GM19468 (cell line): ENCODE results near the gene CDADC1.
A peak's percentile ranks its signal among the peaks of the same experiment; 100 is the strongest.
"Not testable (repeated sequence)": the region's sequence is repeated elsewhere in the genome, so short reads cannot be mapped to it uniquely, and the experiment has no call there.

ENCODE experiments used
- ATAC-seq: cut with Tn5 transposase; IDR thresholded peaks from one replicate; pipeline ENCODE4 v1.9.1; 2021; ENCODE audit warnings: mild to moderate bottlenecking, moderate library complexity, moderate number of reproducible peaks; ENCODE audit not compliant: unreplicated experiment; ENCODE audit errors: extremely low read depth

Gene CDADC1

GRCh38 chr13:49288458-49288857, 40.7 kb downstream of the CDADC1 start:
- ATAC-seq: no peak

GRCh38 chr13:49292742-49293486, 45.2 kb downstream of the CDADC1 start:
- no peak for ATAC-seq

GRCh38 chr13:49294723-49295122, 47.0 kb downstream of the CDADC1 start:
- not testable (repeated sequence) for ATAC-seq

GRCh38 chr13:49295244-49295643, 47.5 kb downstream of the CDADC1 start:
- no peak for ATAC-seq

GRCh38 chr13:49296659-49297058, 48.9 kb downstream of the CDADC1 start:
- no peak for ATAC-seq

- ATAC-seq: no peak
Measured at GRCh38 chr13:49297338-49297737, 49.6 kb downstream of the CDADC1 start.

- ATAC-seq: no peak
Measured at GRCh38 chr13:49298416-49298815, 50.7 kb downstream of the CDADC1 start.

- ATAC-seq: no peak
Measured at GRCh38 chr13:49298903-49299605, 51.3 kb downstream of the CDADC1 start.

GRCh38 chr13:49300276-49300675, 52.6 kb downstream of the CDADC1 start:
- no peak for ATAC-seq

- peak; percentile 53 for ATAC-seq
Measured at GRCh38 chr13:49300739-49301589, 53.2 kb downstream of the CDADC1 start.

GRCh38 chr13:49302222-49302621, 54.5 kb downstream of the CDADC1 start:
- ATAC-seq: no peak

- no peak for ATAC-seq
Measured at GRCh38 chr13:49302817-49303216, 55.1 kb downstream of the CDADC1 start.

GRCh38 chr13:49303533-49304252, 56.0 kb downstream of the CDADC1 start:
- no peak for ATAC-seq

GRCh38 chr13:49304356-49304755, 56.6 kb downstream of the CDADC1 start:
- ATAC-seq: no peak

- ATAC-seq: no peak
Measured at GRCh38 chr13:49304763-49305700, 57.3 kb downstream of the CDADC1 start.

- no peak for ATAC-seq
Measured at GRCh38 chr13:49305792-49306425, 58.2 kb downstream of the CDADC1 start.

- no peak for ATAC-seq
Measured at GRCh38 chr13:49307365-49307764, 59.6 kb downstream of the CDADC1 start.

- no peak for ATAC-seq
Measured at GRCh38 chr13:49308097-49308875, 60.6 kb downstream of the CDADC1 start.
